CD4-positive, alpha-beta T cell treated with Interleukin-15 for 4 hours (primary cell): ENCODE data around the gene ANGPTL8.

Source experiments
- DNase-seq: peaks from one replicate; pipeline ENCODE4 v3.0.0-alpha.2; 2020; ENCODE audit warnings: low spot score

ANGPTL8 gene

DNA sequence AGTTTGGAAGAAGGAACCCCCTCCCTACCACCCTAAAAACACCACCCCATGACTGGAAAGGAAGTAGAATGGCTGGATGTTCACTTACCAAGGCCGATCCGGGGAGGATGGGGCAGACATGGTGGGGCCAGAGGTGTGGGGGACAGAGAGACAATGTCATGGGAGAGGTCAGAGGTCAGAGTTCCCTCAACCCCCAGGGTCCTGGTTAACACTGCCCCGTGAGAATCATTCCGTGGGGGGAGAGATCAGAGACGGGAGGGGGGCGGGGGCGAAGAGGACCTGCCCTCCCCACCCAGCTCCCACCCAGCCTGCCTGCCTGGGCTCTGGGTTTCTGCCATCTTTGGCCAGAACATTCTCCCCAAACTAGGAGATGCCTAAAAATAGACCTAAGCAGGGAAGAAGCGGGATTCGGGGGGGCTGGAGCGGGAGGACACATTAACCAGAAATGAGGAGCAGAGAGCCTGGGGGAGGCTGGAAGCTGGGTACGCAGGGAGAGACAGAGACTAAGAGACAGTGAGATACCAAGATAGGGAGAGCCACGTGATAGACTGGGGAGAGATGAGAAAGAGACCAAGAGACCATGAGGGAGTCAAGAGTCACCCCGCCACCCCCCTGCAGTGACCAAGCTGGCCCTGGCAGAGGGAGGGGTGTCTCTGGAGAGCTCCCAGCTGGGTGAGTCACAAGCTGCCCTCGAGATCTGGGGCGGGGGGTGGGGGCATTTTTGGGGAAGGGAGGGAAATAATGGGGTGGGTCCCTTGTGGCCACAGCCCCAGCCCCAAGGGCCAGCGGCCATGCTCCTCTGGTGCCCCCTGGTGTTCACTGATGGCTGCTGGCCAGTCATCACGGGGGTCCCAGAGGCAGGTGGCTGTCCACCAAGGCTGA, 36.0 kb upstream of the ANGPTL8 start:
- DNase-seq, result peak; percentile 35

DNA sequence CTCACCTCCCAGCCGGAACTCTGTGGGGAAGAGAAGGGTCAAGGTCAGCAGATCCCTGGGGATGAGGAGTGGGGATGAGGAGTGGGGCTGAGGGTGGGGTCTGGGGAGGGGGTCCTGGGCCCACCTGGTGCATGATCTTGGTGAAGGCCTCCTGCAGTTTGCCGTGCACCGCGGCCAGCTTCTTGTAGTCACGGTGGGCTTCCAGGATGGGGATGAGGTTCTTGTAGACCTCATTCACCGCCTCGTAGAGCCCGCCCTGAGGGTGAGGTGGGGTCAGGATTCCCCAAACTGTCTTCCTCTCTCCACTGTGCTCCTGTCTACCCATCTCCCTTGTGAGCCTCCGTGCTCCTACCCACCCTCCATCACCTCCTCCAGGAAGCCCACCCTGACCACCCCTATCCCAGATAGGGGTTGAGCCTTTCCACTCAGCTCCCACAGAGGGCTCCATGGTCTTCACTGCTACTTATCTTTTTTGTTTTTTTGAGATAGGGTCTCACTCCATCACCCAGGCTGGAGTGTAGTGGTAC, 35.3 kb upstream of the ANGPTL8 start:
- no peak for DNase-seq

DNA sequence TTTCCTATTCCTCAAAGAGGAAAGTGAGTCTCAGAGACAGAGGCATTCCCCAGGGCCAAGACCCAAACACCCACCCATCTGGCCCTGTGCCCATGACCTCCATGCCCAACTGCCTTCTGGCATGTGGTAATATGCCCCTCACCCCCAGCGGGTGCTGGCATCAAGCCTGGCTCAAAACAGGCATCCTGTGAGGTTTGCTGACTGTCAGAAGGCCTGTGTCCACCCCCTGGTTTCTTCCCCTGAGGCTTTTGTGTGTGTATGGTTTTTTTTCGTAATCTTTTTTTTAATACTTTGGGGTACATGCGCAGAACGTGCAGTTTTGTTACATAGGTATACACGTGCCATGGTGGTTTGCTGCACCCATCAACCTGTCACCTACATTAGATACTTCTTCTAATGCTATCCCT, 34.5 kb upstream of the ANGPTL8 start:
- DNase-seq, result no peak

DNA sequence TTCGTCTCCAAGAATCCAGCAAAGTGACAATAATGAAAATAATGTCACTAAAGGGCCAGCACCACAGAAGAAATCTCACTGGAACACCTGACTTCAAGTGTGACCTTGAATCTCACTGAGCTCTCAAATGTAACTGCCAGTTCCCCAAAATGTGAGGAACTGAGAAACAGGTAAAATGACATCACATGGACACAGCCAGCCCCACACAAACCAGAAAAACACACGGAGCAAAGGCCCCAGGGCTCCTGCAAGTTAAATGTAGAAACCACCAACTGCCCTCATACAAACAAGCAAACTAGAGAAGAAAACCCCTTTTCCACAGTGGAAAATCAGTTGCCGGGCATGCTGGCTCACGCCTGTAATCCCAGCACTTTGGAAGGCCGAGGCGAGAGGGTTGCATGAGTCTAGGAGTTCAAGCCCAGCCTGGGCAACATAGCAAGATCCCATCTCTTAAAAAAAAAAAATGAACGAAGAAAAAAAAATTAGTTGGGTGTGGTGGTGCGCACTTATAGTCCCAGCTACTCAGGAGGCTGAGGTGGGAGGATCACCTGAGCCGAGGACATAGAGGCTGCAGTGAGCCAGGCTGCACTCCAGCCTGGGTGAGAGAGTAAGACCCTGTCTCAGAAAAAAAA, 33.4 kb upstream of the ANGPTL8 start:
- no peak for DNase-seq

DNA sequence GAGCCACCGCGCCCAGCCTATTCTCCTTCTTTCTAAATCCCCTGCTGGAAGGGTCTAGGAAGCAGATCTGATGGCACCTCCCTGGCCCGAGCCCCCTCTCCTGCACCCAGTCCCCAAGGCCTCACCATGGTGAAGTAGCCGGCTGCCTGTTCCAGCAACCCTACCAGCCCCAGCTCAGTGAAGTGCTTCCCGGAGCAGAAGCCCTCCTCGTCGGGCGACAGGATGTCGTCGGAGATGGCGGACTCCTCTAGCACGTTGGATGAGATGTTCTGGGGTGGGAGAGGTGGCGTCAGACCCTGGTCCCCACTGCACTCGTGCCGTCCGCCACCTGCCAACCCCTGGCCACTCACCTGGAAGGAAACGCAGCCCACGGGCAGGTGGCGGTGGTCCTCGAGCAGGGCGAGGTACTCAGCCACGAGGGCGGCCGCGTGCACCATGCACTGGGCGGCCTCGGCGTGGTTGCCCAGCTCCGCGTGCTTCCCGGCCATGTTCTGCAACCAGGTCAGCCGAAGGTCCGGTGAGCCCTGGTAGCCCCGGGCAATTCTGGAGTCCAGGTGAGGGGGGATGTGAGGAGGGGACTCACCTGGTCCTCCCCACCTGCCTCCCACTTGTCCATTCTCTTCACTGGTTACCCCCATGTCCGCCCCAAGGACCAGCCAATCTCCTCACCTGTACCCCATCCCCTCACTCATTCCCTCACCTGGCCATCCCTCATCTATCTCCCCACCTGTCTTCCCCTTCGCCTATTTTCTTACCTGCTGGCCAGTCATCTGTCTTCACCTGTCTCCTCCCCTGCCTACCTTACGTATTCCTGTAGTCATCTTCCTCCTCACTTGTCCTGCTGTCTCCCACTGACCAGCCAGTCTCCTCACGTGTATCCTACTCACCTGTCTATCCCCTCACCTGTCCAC, 30.6 kb upstream of the ANGPTL8 start:
- DNase-seq, result no peak

DNA sequence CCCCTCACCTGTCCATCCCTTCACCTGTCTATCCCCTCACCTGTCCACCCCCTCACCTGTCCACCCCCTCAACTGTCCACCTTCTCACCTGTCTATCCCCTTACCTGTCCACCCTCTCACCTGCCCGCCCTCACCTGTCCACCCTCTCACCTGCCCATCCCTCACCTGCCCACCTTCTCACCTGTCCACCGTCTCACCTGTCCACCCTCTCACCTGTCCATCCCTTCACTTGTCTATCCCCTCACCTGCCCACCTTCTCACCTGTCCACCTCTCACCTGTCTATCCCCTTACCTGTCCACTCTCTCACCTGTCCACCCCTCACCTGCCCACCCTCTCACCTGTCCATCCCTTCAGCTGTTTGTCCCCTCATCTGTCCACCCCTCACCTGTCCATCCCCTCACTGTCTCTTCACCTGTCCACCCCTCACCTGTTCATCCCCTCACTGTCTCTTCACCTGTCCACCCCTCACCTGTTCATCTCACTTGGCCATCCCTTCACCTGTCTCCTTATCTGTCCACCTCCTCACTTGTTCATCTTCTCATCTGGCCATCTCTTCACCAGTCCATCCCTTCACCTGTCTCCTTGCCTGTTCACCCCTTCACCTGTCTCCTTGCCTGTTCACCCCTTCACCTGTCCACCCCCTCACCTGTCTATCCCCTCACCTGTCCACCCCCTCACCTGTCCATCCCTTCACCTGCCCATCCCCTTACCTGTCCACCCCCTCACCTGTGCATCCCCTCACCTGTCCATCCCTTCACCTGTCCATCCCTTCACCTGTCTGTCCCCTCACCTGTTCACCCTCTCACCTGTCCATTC, 29.4 kb upstream of the ANGPTL8 start:
- no peak for DNase-seq

DNA sequence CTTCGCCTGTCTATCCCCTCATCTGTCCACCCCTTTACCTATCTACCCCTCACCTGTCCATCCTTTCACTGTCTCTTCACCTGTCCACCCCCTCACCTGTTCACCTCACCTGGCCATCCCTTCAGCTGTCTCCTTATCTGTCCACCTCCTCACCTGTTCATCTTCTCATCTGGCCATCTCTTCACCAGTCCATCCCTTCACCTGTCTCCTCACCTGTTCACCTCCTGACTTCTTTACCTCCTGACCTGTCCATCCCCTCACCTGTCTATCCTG, 28.8 kb upstream of the ANGPTL8 start:
- no peak for DNase-seq

DNA sequence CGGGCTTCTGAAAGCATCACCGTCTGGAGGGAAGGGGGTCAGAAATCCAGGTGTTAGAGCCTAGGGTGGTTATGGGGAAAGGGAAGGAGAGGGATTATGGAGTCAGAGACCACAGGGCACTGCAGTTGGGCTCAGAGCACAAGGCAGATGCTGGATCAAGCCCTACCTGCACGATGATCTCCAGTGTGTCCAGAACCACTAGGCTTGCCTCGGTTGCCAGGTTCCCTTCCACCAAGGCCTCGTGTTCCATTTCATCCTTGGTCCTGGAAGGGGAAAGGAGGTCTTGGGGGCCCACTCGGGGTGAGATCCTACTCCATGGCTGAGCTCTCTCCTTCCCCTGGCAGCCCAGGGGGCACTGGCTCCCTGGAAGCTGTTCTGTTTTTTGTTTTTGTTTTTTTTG, 25.0 kb upstream of the ANGPTL8 start:
- no peak for DNase-seq

DNA sequence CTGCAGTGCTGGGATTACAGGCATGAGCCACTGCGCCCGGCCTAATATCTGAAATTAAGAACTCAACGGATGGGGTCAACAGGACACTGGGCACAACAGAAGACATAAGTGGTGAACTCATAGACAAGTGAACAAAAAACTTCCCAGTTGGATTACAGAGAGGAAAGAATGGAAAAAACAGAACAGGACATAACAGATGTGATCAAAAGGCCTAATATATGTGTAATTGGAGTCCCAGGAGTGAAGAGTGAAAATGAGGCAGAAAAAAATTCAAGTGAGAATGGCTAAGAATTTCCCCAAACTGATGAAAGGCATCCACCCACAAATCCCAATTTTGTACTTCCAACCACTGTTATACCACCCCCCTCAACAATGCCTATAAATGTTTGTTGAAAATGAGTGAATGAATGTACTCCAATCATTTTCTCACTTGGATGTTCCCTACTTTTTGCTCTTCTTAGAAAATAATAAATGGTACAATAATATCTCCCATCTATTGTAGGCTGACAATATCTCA, 18.3 kb upstream of the ANGPTL8 start:
- DNase-seq, result no peak

DNA sequence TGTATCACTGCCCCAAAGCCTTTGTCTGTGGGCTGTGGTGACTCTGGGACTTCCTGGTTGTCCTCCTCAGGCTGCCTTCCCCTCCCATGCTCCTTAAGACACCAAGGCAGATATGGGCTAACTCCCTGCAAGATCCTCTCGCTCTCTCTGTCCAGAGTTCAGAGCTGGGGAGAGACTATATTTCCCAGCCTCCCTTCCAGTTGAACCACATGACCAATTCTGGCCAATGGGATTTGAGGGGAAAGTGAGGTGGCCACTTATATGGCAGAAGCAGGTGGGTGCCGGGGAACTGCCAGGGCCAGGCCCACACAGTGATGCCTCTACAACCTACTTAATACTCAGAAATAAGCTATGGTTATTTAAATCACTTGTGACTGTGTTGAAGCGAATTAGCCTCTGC, 16.2 kb upstream of the ANGPTL8 start:
- no peak for DNase-seq

DNA sequence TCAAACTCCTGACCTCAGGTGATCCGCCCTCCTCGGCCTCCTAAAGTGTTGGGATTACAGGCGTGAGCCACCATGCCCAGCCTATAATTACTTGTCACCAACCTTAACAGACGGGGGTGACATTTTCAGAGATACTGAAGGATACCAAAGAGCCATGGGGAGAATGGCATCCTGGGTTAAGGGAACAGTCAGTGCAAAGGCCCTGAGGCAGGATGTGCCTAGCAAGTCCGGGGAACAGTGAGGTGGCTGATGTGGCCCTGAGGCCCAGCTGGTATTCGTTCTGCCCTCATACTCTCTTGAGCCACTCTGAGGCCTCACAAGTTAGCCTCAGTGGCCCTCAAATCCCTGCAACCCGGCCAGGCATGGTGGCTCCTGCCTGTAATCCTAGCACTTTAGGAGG, 15.0 kb upstream of the ANGPTL8 start:
- no peak for DNase-seq

DNA sequence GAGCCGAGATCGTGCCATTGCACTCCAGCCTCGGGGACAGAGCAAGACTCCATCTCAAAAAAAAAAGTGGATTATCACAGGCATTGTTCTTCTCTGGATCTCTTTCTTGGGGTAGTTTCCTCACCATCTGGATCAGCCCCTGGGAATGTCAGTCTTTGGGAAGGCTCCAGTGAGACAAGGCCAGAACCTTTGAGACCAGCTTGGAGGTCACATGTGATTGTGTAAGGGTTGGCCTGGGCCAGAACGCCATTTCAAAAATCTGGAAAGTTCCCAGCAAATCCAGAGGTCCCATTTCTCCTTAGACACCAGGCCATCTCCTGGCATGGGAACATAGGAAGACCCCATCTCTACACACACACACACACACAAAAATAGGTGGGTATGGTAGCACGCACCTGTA, 14.2 kb upstream of the ANGPTL8 start:
- no peak for DNase-seq

DNA sequence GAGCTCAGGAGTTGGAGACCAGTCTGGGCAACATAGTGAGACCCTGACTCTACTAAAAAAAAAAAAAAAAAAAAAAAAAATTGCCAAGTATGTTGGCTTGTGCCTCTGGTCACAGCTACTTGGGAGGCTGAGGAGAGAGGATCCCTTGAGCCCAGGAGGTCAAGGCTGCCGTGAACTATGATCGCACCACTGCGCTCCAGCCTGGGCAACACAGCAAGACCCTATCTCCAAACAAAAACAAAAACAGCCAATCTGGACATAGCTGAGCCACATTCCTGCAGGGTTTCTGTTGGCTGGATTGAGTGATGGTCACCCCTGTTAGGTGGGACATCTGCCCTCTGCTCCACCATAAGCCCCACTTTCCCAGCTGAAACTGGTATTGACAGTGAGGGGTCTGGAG, 13.6 kb upstream of the ANGPTL8 start:
- no peak for DNase-seq

DNA sequence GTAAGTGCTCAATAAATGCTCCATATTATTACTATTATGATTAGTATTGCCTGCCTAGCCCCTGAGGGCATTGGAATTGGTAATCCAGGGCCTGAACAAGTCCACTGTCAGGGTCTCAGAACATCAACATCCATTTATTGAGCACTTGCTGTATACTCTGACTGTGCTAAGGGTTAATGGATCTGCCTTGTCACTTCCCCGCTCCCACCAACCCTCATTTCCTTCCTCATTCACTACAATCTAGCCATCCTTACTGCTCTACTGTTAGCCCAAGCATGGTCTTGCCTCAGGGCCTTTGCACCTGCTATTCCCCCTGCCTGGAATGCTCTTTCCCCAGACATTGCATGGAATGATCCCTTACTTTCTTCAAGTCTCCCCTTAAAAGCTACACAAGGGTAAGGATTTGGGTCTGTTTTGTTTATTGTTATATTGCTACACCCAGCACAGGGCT, 12.7 kb upstream of the ANGPTL8 start:
- DNase-seq, result no peak

DNA sequence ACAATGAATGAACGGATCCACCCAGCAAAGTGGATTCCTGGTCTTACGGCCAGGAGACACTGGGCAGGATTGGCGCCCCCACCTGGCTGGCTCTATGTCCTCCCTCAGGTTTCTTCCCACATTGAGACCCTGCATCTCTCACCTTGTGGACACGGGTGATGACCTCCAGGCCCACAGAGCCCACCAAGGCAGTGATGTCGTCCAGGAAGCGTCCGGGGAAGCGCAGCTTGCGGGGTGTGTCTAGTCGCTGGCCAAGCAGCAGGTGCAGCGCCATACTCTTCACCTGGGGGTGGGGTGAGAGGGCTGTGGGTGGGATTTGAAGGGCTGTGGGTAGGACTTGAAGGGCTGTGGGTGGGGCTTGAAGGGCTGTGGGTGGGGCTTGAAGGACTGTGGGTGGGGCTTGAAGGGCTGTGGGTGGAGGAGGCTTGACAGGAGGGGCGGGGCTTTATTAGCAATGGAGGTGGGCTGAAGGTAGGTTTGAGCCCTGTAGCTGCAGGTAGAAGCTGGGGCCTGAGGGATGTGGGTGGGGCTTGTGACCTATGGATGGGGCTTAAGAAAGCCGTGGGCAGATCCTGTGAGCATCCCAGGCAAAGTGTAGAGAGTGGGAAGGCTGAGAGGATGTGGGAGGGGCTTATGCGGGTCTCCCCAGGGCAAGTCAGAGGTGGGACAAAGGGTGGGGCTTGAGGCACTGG, 12.1 kb upstream of the ANGPTL8 start:
- no peak for DNase-seq

DNA sequence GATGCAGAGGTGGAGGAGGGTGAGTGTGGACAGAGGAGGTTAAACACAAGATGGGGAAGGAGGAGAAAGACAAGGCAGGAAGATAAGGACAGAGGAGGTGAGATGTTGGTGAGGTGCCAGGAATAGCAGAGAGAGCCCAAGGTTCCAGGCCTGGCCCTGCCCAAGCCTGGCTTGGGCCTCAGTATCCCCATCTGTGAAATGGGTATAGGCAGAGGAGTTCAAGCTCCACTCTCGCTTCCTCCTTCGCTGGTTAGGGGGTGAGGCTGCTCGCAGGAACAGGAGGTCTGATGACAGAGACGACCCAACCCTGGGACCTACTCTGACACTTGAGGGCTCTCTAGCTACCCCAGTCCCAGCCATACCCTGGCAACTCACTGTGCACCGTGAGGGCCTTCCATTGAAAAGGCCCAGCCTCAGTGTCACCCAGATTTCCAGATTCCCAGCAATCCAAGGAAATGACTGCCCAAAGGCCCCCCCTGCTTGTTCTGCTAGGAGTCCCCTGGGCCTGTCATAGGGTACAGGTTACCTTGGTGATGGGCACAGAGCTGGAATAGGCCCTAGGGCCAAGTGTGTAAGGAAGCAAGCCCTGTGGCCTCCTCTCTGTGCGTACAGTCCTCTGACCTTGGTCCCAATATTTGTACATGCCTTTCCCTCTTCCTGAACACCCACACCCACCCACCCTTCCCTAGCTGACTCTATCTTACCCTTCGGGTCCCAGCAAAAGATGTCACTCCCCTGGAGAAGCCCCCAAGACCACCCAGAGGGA, 8.6 kb upstream of the ANGPTL8 start:
- DNase-seq, result no peak

DNA sequence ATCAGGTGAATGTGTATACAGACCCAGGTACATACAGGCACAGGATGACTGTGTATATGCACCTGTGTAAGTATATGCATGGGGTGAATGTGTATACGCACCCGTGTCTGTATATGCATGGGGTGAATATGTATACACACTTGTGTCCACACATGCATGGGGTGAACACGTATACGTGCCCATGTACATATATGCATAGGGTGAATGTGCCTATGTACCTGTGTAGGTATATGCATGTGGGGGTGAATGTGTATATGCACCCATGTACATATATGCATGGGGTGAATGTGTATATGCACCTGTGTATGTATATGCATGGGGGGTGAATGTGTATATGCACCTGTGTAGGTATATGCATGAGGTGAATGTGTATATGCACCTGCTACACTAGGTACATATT, 6.9 kb upstream of the ANGPTL8 start:
- DNase-seq, result no peak

DNA sequence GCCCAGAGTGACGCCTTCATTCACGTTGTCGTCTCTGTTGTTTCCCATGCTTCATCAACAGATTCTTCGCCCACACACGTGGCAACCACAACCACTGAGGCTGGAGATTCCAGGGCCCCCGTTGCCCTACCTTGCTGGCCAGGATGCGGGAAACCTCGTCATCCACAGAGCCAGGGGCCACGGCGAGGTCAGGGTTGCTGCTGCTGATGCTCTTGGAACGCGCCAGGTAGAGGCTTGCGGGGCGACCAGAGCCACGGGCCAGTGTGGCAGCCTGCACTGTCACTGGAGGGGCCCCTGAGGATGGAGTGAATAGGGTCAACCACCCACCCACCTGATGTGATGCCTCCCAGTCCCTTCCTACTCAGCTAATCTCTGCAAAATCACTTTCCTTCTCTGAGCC, 6.3 kb upstream of the ANGPTL8 start:
- DNase-seq, result no peak

DNA sequence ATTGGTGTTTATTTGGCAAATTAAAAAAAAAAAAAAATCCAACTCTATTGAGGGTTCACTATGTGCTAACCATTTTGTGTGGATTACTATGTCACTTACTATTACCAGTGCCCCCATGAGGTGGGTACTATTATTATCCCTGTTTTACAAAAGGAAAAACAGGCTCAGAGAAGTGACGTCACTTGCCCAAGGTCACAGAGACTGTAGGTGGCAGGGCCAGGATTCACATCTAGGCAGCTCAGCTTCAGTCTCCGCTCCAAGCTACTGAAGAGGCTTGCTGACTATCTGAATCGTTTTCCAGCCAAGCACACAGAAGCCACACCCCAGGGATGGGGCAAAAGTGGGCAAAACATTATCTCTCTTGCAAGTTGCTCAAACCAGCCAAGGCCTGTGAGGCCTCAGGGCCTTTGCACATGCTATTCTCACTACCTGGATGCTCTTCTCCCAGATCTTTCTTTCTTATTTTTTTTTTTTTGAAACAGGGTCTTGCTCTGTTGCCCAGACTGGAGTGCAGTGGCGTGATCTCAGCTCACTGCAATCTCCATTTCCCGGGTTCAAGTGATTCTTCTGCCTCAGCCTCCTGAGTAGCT, 4.8 kb upstream of the ANGPTL8 start:
- DNase-seq, result no peak
